IMR-90 (cell line): ENCODE data around the gene DCAF6. TPM values are rescaled to one million over a fixed set of nuclear protein-coding genes. Genes with fewer than 3 reads are reported as not detected.

ENCODE experiments used
- ATAC-seq: fragments of 200-7000 bp; cut with Tn5 transposase; 2 replicates; pipeline ENCODE4 v1.9.1; 2020; ENCODE audit warnings: low read depth, mild to moderate bottlenecking, moderate library complexity
- BruUV-seq: library from RNA; stranded (reverse); fragments of 400-500 nt; replicated peaks from 2 replicates; lab custom pipeline; 2021; lab: Mats Ljungman, UMichigan
- CTCF ChIA-PET: fragments of 300-600 bp; formaldehyde crosslinking; extraction: SDS; loops from one replicate; lab custom pipeline; 2021; ENCODE audit warnings: antibody characterized with exemption; lab: Yijun Ruan, JAX
- POLR2A ChIA-PET: fragments of 300-600 bp; sonication (Branson Sonifier 250); formaldehyde crosslinking; loops from one replicate; lab custom pipeline; 2022; ENCODE audit warnings: antibody characterized with exemption; ENCODE audit not compliant: unreplicated experiment; lab: Charles Lee
- DNase-seq: peaks from one replicate; pipeline ENCODE4 v3.0.0; 2013
- H2AFZ ChIP-seq: replicated peaks from 2 replicates; pipeline ENCODE3; 2013; ENCODE audit warnings: low read length, mild to moderate bottlenecking; ENCODE audit not compliant: poor library complexity
- H2AK5ac ChIP-seq: 2 replicates; pipeline ENCODE4 v1.6.1; 2013; ENCODE audit warnings: low read depth, low read length, inconsistent platforms
- H2AK9ac ChIP-seq: replicated peaks from 2 replicates; pipeline ENCODE3; 2013; ENCODE audit warnings: mild to moderate bottlenecking, low read depth, low read length, moderate library complexity; ENCODE audit not compliant: poor library complexity
- H2BK120ac ChIP-seq: 2 replicates; pipeline ENCODE4 v1.6.1; 2013; ENCODE audit warnings: low read depth, low read length, inconsistent platforms
- H2BK15ac ChIP-seq: 3 replicates; pipeline ENCODE4 v1.6.1; 2013; ENCODE audit warnings: low read depth, low read length, inconsistent platforms
- H2BK20ac ChIP-seq: 2 replicates; pipeline ENCODE4 v1.6.1; 2013; ENCODE audit warnings: low read depth, mild to moderate bottlenecking, inconsistent platforms, low read length, moderate library complexity
- H2BK5ac ChIP-seq: 2 replicates; pipeline ENCODE4 v1.6.1; 2013; ENCODE audit warnings: mild to moderate bottlenecking, low read depth, low read length, inconsistent platforms; ENCODE audit not compliant: poor library complexity, severe bottlenecking
- H3K14ac ChIP-seq: replicated peaks from 2 replicates; pipeline ENCODE4 v1.6.1; 2013; ENCODE audit warnings: low read depth, low read length, inconsistent platforms
- H3K18ac ChIP-seq: 2 replicates; pipeline ENCODE4 v1.6.1; 2013; ENCODE audit warnings: low read depth, low read length, control low read depth
- H3K23ac ChIP-seq: 2 replicates; pipeline ENCODE4 v1.6.1; 2013; ENCODE audit warnings: low read depth, low read length, inconsistent platforms
- H3K27ac ChIP-seq: 2 replicates; pipeline ENCODE4 v1.5.1; 2013; ENCODE audit warnings: mild to moderate bottlenecking, control low read depth, low read length; ENCODE audit not compliant: insufficient read depth
- H3K27me3 ChIP-seq: 2 replicates; pipeline ENCODE4 v1.6.1; 2013; ENCODE audit warnings: low read length; ENCODE audit not compliant: control insufficient read depth, insufficient read depth
- H3K36me3 ChIP-seq: 2 replicates; pipeline ENCODE4 v1.6.1; 2013; ENCODE audit warnings: low read length, mixed read lengths; ENCODE audit not compliant: control insufficient read depth, insufficient read depth
- H3K4ac ChIP-seq: 2 replicates; pipeline ENCODE4 v1.6.1; 2013; ENCODE audit warnings: low read depth, low read length, inconsistent platforms
- H3K4me1 ChIP-seq: 2 replicates; pipeline ENCODE4 v1.6.1; 2013; ENCODE audit warnings: low read length, mixed read lengths; ENCODE audit not compliant: control insufficient read depth, insufficient read depth
- H3K4me2 ChIP-seq: 2 replicates; pipeline ENCODE4 v1.6.1; 2013; ENCODE audit warnings: low read depth, mild to moderate bottlenecking, control low read depth, low read length, moderate library complexity
- H3K4me3 ChIP-seq: 2 replicates; pipeline ENCODE4 v1.5.1; 2013; ENCODE audit warnings: low read depth, mild to moderate bottlenecking, control low read depth, low read length, moderate library complexity; ENCODE audit not compliant: insufficient read depth
- H3K56ac ChIP-seq: 2 replicates; pipeline ENCODE4 v1.6.1; 2013; ENCODE audit warnings: low read length, inconsistent platforms; ENCODE audit not compliant: insufficient read depth; ENCODE audit errors: extremely low read depth
- H3K79me1 ChIP-seq, 2 experiments: 2 replicates each; pipeline ENCODE4 v1.6.1; 2013; ENCODE audit warnings: low read length in 2 of 2, inconsistent platforms in 1 of 2, low read depth in 1 of 2
- H3K9ac ChIP-seq: 2 replicates; pipeline ENCODE4 v1.6.1; 2013; ENCODE audit warnings: low read depth, low read length, control low read depth
- H3K9me1 ChIP-seq: 2 replicates; pipeline ENCODE4 v1.6.1; 2013; ENCODE audit warnings: low read length, inconsistent platforms; ENCODE audit not compliant: insufficient read depth
- H3K9me3 ChIP-seq: 2 replicates; pipeline ENCODE4 v1.6.1; 2013; ENCODE audit warnings: low read length; ENCODE audit not compliant: control insufficient read depth, insufficient read depth
- H4K20me1 ChIP-seq: 2 replicates; pipeline ENCODE4 v1.6.1; 2013; ENCODE audit warnings: low read length, inconsistent platforms; ENCODE audit not compliant: insufficient read depth
- H4K5ac ChIP-seq: 2 replicates; pipeline ENCODE4 v1.6.1; 2013; ENCODE audit warnings: mild to moderate bottlenecking, low read depth, low read length, control low read depth
- H4K8ac ChIP-seq, 2 experiments: 2 replicates each; pipeline ENCODE4 v1.6.1; 2013; ENCODE audit warnings: low read depth in 2 of 2, low read length in 2 of 2, control low read depth in 1 of 2, inconsistent platforms in 1 of 2
- H4K91ac ChIP-seq: 2 replicates; pipeline ENCODE4 v1.6.1; 2013; ENCODE audit warnings: low read depth, low read length, inconsistent platforms; ENCODE audit not compliant: insufficient read depth
- CEBPB ChIP-seq: IDR thresholded peaks from 2 replicates; pipeline ENCODE4 v1.6.1; 2012; ENCODE audit warnings: low read depth, low read length, improper control_type of control experiment
- MAFK ChIP-seq: IDR thresholded peaks from 2 replicates; pipeline ENCODE4 v1.6.1; 2012; ENCODE audit warnings: low read depth, low read length, improper control_type of control experiment
- MAZ ChIP-seq: IDR thresholded peaks from 2 replicates; pipeline ENCODE4 v1.6.1; 2012; ENCODE audit warnings: low read depth, mild to moderate bottlenecking, low read length, improper control_type of control experiment, moderate library complexity, borderline replicate concordance
- NFE2L2 ChIP-seq: fragments of 150-350 bp; IDR thresholded peaks from 2 replicates; pipeline ENCODE4 v1.6.1; 2016; ENCODE audit warnings: low read depth, mild to moderate bottlenecking, low read length
- POLR2A ChIP-seq: IDR thresholded peaks from 2 replicates; pipeline ENCODE4 v1.6.1; 2012; ENCODE audit warnings: mild to moderate bottlenecking, low read depth, low read length
- WGBS, 2 experiments: methylation state at CpG; one replicate each; pipeline versions ENCODE4 v1.1.5 to v1.1.7; 2013; ENCODE audit warnings: missing lambda C conversion rate in 2 of 2; ENCODE audit not compliant: insufficient read length in 1 of 2; ENCODE audit errors: extremely low coverage in 2 of 2; 5-methylcytosine and 5-hydroxymethylcytosine counted together
- dilution Hi-C: fragments of 300-500 bp; cut with HindIII; formaldehyde crosslinking; loops from one replicate; pipeline ENCODE4 v1.14.3; 2018; ENCODE audit warnings: low sequenced_read_pairs; ENCODE audit not compliant: unreplicated experiment
- in situ Hi-C: fragments of 300-500 bp; cut with MboI; formaldehyde crosslinking; loops from 3 replicates; pipeline ENCODE4 v1.14.3; 2019; ENCODE audit warnings: low sequenced_read_pairs, inconsistent platforms, mixed read lengths
- intact Hi-C: fragments of 100-400 bp; cut with micrococcal nuclease; formaldehyde crosslinking; loops from 2 replicates; pipeline ENCODE4 v1.10.0; 2022
- polyA plus RNA-seq, 3 experiments: library from polyadenylated mRNA; depleted of rRNA; stranded (reverse); fragments of >200 nt; gene quantifications; 2 replicates each; pipeline ENCODE4 v1.2.3, GENCODE V29; 2012; ENCODE audit warnings: low replicate concordance in 1 of 3
- total RNA-seq: library from RNA; depleted of rRNA; stranded (reverse); fragments of >200 nt; gene quantifications from 2 replicates; pipeline ENCODE4 v1.2.3, GENCODE V29; 2012

DCAF6 gene
- total and polyA plus RNA-seq, 2 of the 4 experiments (the other 2 are of a cell fraction) = 60.4 to 88.7 TPM

DNA sequence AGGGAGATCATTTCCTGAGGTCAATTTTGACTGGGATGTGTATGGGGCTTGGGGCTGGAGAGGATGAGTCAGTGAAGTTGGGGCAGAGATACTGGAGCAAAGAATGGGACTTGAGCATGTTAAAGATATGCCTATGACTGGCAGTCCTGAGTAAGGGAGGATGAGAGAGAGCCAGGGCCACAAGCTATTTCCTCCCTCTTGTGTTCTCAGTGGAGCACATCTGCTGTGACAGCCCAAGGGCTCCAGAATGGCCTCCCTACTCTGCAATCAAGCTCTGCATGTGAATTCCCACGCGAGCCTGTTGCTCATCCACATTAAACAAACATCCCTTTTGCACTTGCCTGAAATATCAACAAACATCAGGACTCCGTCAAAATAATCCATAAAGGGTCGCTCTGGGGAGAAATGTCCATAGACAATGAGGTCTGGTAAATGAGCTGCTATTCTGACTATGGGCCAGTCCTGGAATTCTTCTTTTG lies 31.8 kb upstream of the DCAF6 start (continued):
- no peak for TF ChIP-seq POLR2A

DNA sequence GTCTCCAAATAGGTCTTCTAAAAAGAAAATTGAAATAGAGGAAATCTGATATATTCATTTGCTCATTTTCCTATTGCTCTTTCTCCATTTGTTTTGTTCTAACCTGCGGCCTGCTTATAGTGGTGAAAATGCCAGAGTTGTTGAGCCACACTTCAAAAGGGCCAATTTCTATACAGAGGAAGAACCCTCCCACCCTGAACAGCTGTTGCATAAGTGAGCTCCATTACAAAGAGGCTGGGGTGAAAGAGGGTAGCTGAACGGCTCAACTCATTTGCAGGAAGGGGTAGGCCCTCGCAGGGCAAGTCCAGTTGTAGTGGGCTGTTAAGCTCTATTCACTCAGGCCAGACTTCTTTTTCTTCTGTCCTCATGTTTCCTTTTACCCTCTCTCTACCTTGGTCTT lies 31.3 kb upstream of the DCAF6 start:
- Histone ChIP-seq H2AFZ (peak overlapping the region; percentile 78), H3K14ac (peak overlapping the region; percentile 49), H3K79me1 (no peaks in the 10 kb centered on the region), H2BK120ac (peak overlapping the region; percentile 33; the same call in 1 of the 2 replicates), H3K23ac (peak overlapping the region; percentile 76; the same call in 1 of the 2 replicates), H3K27me3 (no peaks in the 10 kb centered on the region), H3K18ac (no peak overlapping the region), H3K4me1 (peaks cover 11% of the 10 kb centered on the region), H2BK5ac (peak overlapping the region; percentile 66), H4K8ac (peak overlapping the region in 1 of 2 experiments; percentile 65; a peak in 1 of 4 replicates), H3K4me2 (peak overlapping the region; percentile 4), H3K9ac (no peak overlapping the region), H3K4me3 (no peak overlapping the region), H3K56ac (peak overlapping the region; percentile 26; the same call in 1 of the 2 replicates), H3K9me3 (peaks cover 4% of the 10 kb centered on the region; the same call in 1 of the 2 replicates), H3K36me3 (no peaks in the 10 kb centered on the region), H2AK5ac (no peak overlapping the region), H2BK15ac (peak overlapping the region; percentile 28; the same call in 1 of the 3 replicates), H3K9me1 (0 out of 2 replicates have a peak, but pooled peaks cover 2% of the 10 kb centered on the region), H2BK20ac (peak overlapping the region; percentile 33), H2AK9ac (peak overlapping the region; percentile 45), H3K27ac (peak overlapping the region; percentile 61; the same call in 1 of the 2 replicates), H4K20me1 (peaks cover 10% of the 10 kb centered on the region), H4K5ac (no peak overlapping the region), H4K91ac (peak overlapping the region; percentile 21), H3K4ac (peak overlapping the region; percentile 82)
- ATAC-seq (peak; percentile 56), DNase-seq (peak; percentile 71)
- in situ Hi-C loops (no loop called here), dilution Hi-C loops (no loop called here), intact Hi-C loops (loop anchor here (2.0 kb wide), 1 partner anchor 30 kb away; no protein-coding TSS in a partner anchor)
- TF ChIP-seq CEBPB = peak; percentile 64; the same call in 1 of the 2 replicates
- no peak for TF ChIP-seq NFE2L2
- TF ChIP-seq MAZ = no peak
- no peak for TF ChIP-seq MAFK
- no TSS peak for BruUV-seq
- no CpG with 5 or more reads among the region's 3 CpGs for WGBS, 2 experiments
- ChIA-PET CTCF (interaction anchor here (1.0 to 1.5 kb wide), 2 partner anchors 8 to 177 kb away, joined by 3 to 4 read pairs; partner anchors contain the start of gene ADCY10), POLR2A (no interaction called here)
